GM12891 (cell line): ENCODE data around the gene PIP4K2A.

Experiments used
- DNase-seq: peaks from one replicate; pipeline ENCODE4 v3.0.0; 2011; ENCODE audit warnings: low spot score; ENCODE audit not compliant: insufficient read length
- FAIRE-seq: peaks from 2 replicates; lab custom pipeline; 2011; peaks lifted over from hg19 to GRCh38; lab: Jason Lieb, UNC
- PAX5 ChIP-seq: IDR thresholded peaks from 2 replicates; pipeline ENCODE4 v1.6.1; 2011; ENCODE audit warnings: low read length, moderate library complexity, mild to moderate bottlenecking; ENCODE audit not compliant: insufficient read depth, severe bottlenecking
- POLR2A ChIP-seq: IDR thresholded peaks from 2 replicates; pipeline ENCODE4 v1.6.1; 2011; ENCODE audit warnings: low read depth, low read length, control low read depth
- POLR2AphosphoS5 ChIP-seq: IDR thresholded peaks from 2 replicates; pipeline ENCODE4 v1.6.1; 2011; ENCODE audit warnings: low read depth, low read length, control low read depth
- POU2F2 ChIP-seq: IDR thresholded peaks from 2 replicates; pipeline ENCODE4 v1.6.1; 2011; ENCODE audit warnings: low read depth, mild to moderate bottlenecking, control low read depth, low read length, moderate library complexity
- SPI1 ChIP-seq: IDR thresholded peaks from 2 replicates; pipeline ENCODE4 v1.6.1; 2011; ENCODE audit warnings: low read depth, low read length, control low read depth
- TAF1 ChIP-seq: IDR thresholded peaks from 2 replicates; pipeline ENCODE4 v1.6.1; 2011; ENCODE audit warnings: low read depth, low read length, control low read depth

The PIP4K2A gene

GRCh38 chr10:22618078-22618785 lies 96.1 kb downstream of the PIP4K2A start:
- DNase-seq = no peak
- TF ChIP-seq POU2F2 (no peak), POLR2AphosphoS5 (no peak), PAX5 (no peak), SPI1 (no peak), POLR2A (no peak), TAF1 (no peak)
- no peak for FAIRE-seq

GRCh38 chr10:22617516-22617915 lies 96.9 kb downstream of the PIP4K2A start:
- TF ChIP-seq POLR2AphosphoS5 = no peak
- TF ChIP-seq PAX5 = no peak
- TF ChIP-seq TAF1 = no peak
- TF ChIP-seq POU2F2 = no peak
- no peak for TF ChIP-seq SPI1
- TF ChIP-seq POLR2A = no peak
- FAIRE-seq (no peak), DNase-seq (no peak)

GRCh38 chr10:22617051-22617450 lies 97.3 kb downstream of the PIP4K2A start:
- DNase-seq (no peak), FAIRE-seq (no peak)
- TF ChIP-seq POU2F2 (no peak), TAF1 (no peak), SPI1 (no peak), PAX5 (no peak), POLR2AphosphoS5 (no peak), POLR2A (no peak)

- DNase-seq (no peak), FAIRE-seq (no peak)
- TF ChIP-seq POU2F2 (no peak), PAX5 (no peak), TAF1 (no peak), POLR2A (no peak), SPI1 (no peak), POLR2AphosphoS5 (no peak)
Measured at GRCh38 chr10:22615819-22616499, 98.4 kb downstream of the PIP4K2A start.

GRCh38 chr10:22615101-22615500 lies 99.3 kb downstream of the PIP4K2A start:
- DNase-seq (no peak), FAIRE-seq (no peak)
- no peak for TF ChIP-seq POLR2AphosphoS5
- TF ChIP-seq TAF1 = no peak
- TF ChIP-seq POU2F2 = no peak
- TF ChIP-seq SPI1 = no peak
- TF ChIP-seq PAX5 = no peak

GRCh38 chr10:22613011-22613410 lies 101.4 kb downstream of the PIP4K2A start:
- TF ChIP-seq POLR2A = no peak
- no peak for TF ChIP-seq SPI1
- TF ChIP-seq PAX5 = no peak
- no peak for TF ChIP-seq TAF1
- no peak for TF ChIP-seq POLR2AphosphoS5
- TF ChIP-seq POU2F2 = no peak
- no peak for FAIRE-seq
- DNase-seq = no peak

GRCh38 chr10:22612318-22612717 lies 102.1 kb downstream of the PIP4K2A start:
- DNase-seq = no peak
- FAIRE-seq = no peak
- TF ChIP-seq TAF1 (no peak), PAX5 (no peak), POLR2AphosphoS5 (no peak), POLR2A (no peak), POU2F2 (no peak), SPI1 (no peak)

GRCh38 chr10:22611425-22612115 lies 102.8 kb downstream of the PIP4K2A start:
- FAIRE-seq = peak; percentile 87
- DNase-seq = no peak
- TF ChIP-seq POU2F2 (0 out of 2 replicates have a peak, but pooled peaks have one; percentile 38), PAX5 (no peak)

- FAIRE-seq (no peak), DNase-seq (no peak)
- TF ChIP-seq POLR2A = no peak
- no peak for TF ChIP-seq SPI1
- TF ChIP-seq TAF1 = no peak
- no peak for TF ChIP-seq POLR2AphosphoS5
- no peak for TF ChIP-seq POU2F2
- TF ChIP-seq PAX5 = no peak
Measured at GRCh38 chr10:22610610-22611009, 103.8 kb downstream of the PIP4K2A start.
